Neural cell (in vitro differentiated cells): Measurements from ENCODE around the gene ROR1.

Experiments used
- CTCF ChIP-seq: fragments of 450-650 bp; IDR thresholded peaks from 2 replicates; pipeline ENCODE4 v1.5.1; 2014; ENCODE audit warnings: antibody characterized with exemption, mild to moderate bottlenecking, moderate library complexity; ENCODE audit not compliant: poor library complexity, severe bottlenecking
- EP300 ChIP-seq: fragments of 450-650 bp; conservative IDR thresholded peaks from 2 replicates; pipeline ENCODE4 v1.6.1; 2014; ENCODE audit warnings: antibody characterized with exemption, mild to moderate bottlenecking, moderate library complexity; ENCODE audit not compliant: poor library complexity, severe bottlenecking
- EZH2 ChIP-seq: fragments of 200-600, 300-800 bp; shearing (Covaris generic), sonication (generic); IDR thresholded peaks from 2 replicates; pipeline ENCODE4 v1.6.1; 2014; ENCODE audit warnings: antibody characterized with exemption, low read length, borderline replicate concordance, mild to moderate bottlenecking; ENCODE audit not compliant: insufficient read depth, poor library complexity, severe bottlenecking
- POLR2AphosphoS5 ChIP-seq: IDR thresholded peaks from 2 replicates; pipeline ENCODE4 v1.6.1; 2012
- RAD21 ChIP-seq: fragments of 450-650 bp; conservative IDR thresholded peaks from 2 replicates; pipeline ENCODE4 v1.6.1; 2014; ENCODE audit warnings: antibody characterized with exemption, mild to moderate bottlenecking, moderate library complexity
- TAF1 ChIP-seq: IDR thresholded peaks from 2 replicates; pipeline ENCODE4 v1.6.1; 2012; ENCODE audit warnings: low read depth
- TF ChIP-seq, protein P1 (sequence below): IDR thresholded peaks from 2 replicates; pipeline ENCODE4 v1.6.1; 2012; ENCODE audit warnings: borderline replicate concordance

DNA sequence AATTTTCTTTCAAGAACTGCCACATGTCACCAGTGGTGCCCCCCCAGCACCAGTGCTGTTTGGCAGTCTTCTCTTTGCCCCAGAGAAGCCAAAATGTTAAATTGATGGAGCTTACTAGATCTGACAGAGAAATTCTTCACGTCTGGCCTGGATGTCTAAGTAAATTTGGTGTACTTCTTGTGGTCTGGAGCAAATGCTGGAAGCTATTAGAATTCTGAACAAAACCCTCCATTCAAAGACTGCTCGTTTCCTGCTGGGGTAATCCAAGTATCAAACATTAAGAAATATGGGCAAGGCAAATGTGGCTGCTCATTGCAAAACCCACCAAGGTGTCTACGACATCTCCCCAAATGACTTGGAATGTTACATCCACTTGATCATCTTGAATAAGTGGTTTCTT lies 92.3 kb downstream of the ROR1 start:
- TF ChIP-seq CTCF (no peak), POLR2AphosphoS5 (no peak), RAD21 (no peak), TAF1 (no peak), EZH2 (no peak), EP300 (no peak)
- TF ChIP-seq, protein P1, sequence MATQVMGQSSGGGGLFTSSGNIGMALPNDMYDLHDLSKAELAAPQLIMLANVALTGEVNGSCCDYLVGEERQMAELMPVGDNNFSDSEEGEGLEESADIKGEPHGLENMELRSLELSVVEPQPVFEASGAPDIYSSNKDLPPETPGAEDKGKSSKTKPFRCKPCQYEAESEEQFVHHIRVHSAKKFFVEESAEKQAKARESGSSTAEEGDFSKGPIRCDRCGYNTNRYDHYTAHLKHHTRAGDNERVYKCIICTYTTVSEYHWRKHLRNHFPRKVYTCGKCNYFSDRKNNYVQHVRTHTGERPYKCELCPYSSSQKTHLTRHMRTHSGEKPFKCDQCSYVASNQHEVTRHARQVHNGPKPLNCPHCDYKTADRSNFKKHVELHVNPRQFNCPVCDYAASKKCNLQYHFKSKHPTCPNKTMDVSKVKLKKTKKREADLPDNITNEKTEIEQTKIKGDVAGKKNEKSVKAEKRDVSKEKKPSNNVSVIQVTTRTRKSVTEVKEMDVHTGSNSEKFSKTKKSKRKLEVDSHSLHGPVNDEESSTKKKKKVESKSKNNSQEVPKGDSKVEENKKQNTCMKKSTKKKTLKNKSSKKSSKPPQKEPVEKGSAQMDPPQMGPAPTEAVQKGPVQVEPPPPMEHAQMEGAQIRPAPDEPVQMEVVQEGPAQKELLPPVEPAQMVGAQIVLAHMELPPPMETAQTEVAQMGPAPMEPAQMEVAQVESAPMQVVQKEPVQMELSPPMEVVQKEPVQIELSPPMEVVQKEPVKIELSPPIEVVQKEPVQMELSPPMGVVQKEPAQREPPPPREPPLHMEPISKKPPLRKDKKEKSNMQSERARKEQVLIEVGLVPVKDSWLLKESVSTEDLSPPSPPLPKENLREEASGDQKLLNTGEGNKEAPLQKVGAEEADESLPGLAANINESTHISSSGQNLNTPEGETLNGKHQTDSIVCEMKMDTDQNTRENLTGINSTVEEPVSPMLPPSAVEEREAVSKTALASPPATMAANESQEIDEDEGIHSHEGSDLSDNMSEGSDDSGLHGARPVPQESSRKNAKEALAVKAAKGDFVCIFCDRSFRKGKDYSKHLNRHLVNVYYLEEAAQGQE = no peak
